Uterus (tissue), 2 donors: ENCODE measurements around the gene DPP6.

Source experiments
- POLR2A ChIP-seq, 2 donors: fragments of 450-650 bp; IDR thresholded peaks; one replicate each; pipeline ENCODE4 v1.6.1; 2016; ENCODE audit warnings: antibody characterized with exemption in 2 of 2, mild to moderate bottlenecking in 1 of 2, moderate library complexity in 1 of 2
- TF ChIP-seq, protein P1 (sequence below), 4 experiments: fragments of 200-600 bp in 2 of 4; fragments of 450-650 bp in 2 of 4; sonication (generic) in 2 of 4; IDR thresholded peaks; one replicate each; pipeline ENCODE4 v1.5.1; 2016 to 2019; ENCODE audit warnings: antibody characterized with exemption in 4 of 4, mild to moderate bottlenecking in 2 of 4, moderate library complexity in 1 of 4

DNA sequence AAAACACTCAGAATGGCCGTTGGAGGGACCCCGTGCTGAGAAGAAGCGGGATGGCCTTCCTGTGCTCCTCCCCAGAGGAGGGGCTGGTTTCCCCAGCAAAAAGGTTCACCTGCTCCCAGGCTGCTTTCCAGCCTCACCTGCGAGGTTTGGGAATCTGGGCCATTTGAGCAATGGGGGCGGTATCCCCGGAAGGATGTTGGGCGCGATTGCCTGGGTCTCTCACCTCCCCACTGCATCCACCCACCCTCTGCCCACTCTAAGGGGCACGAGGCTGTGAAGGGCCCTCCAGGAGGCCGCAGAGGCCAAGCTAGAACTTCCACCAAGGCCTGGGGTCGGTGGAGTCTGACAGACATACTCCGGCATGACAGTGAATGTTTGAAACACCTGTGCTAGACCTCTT is 803.2 kb downstream of the DPP6 start:
- TF ChIP-seq, protein P1, sequence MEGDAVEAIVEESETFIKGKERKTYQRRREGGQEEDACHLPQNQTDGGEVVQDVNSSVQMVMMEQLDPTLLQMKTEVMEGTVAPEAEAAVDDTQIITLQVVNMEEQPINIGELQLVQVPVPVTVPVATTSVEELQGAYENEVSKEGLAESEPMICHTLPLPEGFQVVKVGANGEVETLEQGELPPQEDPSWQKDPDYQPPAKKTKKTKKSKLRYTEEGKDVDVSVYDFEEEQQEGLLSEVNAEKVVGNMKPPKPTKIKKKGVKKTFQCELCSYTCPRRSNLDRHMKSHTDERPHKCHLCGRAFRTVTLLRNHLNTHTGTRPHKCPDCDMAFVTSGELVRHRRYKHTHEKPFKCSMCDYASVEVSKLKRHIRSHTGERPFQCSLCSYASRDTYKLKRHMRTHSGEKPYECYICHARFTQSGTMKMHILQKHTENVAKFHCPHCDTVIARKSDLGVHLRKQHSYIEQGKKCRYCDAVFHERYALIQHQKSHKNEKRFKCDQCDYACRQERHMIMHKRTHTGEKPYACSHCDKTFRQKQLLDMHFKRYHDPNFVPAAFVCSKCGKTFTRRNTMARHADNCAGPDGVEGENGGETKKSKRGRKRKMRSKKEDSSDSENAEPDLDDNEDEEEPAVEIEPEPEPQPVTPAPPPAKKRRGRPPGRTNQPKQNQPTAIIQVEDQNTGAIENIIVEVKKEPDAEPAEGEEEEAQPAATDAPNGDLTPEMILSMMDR (IDR thresholded peaks at IDR 0.05), result no peak
- TF ChIP-seq POLR2A (IDR thresholded peaks at IDR 0.05), result no peak
